Tibial artery (tissue), 4 donors: ENCODE data around the gene JAKMIP2.
"Not testable (repeated sequence)": the region's sequence is repeated elsewhere in the genome, so short reads cannot be mapped to it uniquely, and the experiment has no call there.

Experiments used
- DNase-seq, 2 donors: peaks; one replicate each; pipeline ENCODE4 v3.0.0-alpha.2; 2019
- H3K27ac ChIP-seq, 2 donors: fragments of 200-600 bp; sonication (generic) in 1 of 2; 1 replicate in 1 of 2; 2 replicates in 1 of 2; pipeline ENCODE4 v1.5.1; 2018 to 2019; ENCODE audit warnings: mild to moderate bottlenecking in 1 of 2
- H3K27me3 ChIP-seq, 2 donors: fragments of 200-600 bp; sonication (generic) in 1 of 2; one replicate each; pipeline versions ENCODE4 v1.5.1 to v1.6.0; 2016 to 2019
- H3K36me3 ChIP-seq, 3 donors: fragments of 200-600 bp; sonication (generic) in 2 of 3; one replicate each; pipeline ENCODE4 v1.5.1; 2016 to 2019; ENCODE audit warnings: mild to moderate bottlenecking in 2 of 3
- H3K4me1 ChIP-seq, 4 donors: fragments of 200-600 bp; sonication (generic) in 2 of 4; 1 replicate in 3 of 4; 2 replicates in 1 of 4; pipeline ENCODE4 v1.5.1; 2016 to 2019
- H3K4me3 ChIP-seq, 2 donors: fragments of 200-600 bp; sonication (generic) in 1 of 2; 1 replicate in 1 of 2; 2 replicates in 1 of 2; pipeline ENCODE4 v1.5.1; 2018 to 2019; ENCODE audit warnings: mild to moderate bottlenecking in 2 of 2
- H3K9me3 ChIP-seq, 3 donors: fragments of 200-600 bp; sonication (generic) in 1 of 3; one replicate each; pipeline ENCODE4 v1.5.1; 2016 to 2019
- intact Hi-C: fragments of 100-400 bp; cut with DNase I; formaldehyde crosslinking; loops from one replicate; pipeline ENCODE4 v1.15.0; 2023; ENCODE audit warnings: low total_unique reads
- TF ChIP-seq, protein P1 (sequence below), 2 experiments: fragments of 200-600 bp in 1 of 2; fragments of 450-650 bp in 1 of 2; IDR thresholded peaks; one replicate each; pipeline ENCODE4 v1.5.1; 2017 to 2019; ENCODE audit warnings: antibody characterized with exemption in 2 of 2, mild to moderate bottlenecking in 1 of 2, moderate library complexity in 1 of 2

The JAKMIP2 gene

DNA sequence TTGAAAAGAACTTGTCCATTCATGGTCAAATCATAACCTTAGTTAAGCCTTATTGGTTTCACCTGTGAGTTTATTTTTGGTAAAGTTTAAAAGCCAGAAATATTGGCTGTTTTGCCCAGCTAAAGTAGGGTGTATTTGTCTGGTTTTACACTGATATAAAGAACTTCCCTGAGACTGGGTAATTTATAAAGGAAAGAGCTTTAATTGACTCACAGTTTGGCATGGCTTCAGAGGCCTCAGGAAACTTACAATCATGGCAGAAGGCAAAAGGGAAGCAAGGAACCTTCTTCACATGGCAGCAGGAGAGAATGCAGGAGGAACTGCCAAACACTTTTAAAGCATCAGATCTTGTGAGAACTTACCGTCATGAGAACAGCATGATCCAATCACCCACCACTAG, 55.3 kb downstream of the JAKMIP2 start:
- H3K27ac ChIP-seq: no peak overlapping the region
- no peak for DNase-seq
- H3K4me1 ChIP-seq: no peaks in the 10 kb centered on the region
- no peaks in the 10 kb centered on the region for H3K27me3 ChIP-seq
- intact Hi-C loops: no loop called here
- no peak overlapping the region for H3K4me3 ChIP-seq
- no peaks in the 10 kb centered on the region for H3K9me3 ChIP-seq
- no peaks in the 10 kb centered on the region for H3K36me3 ChIP-seq
- TF ChIP-seq, protein P1, sequence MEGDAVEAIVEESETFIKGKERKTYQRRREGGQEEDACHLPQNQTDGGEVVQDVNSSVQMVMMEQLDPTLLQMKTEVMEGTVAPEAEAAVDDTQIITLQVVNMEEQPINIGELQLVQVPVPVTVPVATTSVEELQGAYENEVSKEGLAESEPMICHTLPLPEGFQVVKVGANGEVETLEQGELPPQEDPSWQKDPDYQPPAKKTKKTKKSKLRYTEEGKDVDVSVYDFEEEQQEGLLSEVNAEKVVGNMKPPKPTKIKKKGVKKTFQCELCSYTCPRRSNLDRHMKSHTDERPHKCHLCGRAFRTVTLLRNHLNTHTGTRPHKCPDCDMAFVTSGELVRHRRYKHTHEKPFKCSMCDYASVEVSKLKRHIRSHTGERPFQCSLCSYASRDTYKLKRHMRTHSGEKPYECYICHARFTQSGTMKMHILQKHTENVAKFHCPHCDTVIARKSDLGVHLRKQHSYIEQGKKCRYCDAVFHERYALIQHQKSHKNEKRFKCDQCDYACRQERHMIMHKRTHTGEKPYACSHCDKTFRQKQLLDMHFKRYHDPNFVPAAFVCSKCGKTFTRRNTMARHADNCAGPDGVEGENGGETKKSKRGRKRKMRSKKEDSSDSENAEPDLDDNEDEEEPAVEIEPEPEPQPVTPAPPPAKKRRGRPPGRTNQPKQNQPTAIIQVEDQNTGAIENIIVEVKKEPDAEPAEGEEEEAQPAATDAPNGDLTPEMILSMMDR (IDR thresholded peaks at IDR 0.05): no peak

DNA sequence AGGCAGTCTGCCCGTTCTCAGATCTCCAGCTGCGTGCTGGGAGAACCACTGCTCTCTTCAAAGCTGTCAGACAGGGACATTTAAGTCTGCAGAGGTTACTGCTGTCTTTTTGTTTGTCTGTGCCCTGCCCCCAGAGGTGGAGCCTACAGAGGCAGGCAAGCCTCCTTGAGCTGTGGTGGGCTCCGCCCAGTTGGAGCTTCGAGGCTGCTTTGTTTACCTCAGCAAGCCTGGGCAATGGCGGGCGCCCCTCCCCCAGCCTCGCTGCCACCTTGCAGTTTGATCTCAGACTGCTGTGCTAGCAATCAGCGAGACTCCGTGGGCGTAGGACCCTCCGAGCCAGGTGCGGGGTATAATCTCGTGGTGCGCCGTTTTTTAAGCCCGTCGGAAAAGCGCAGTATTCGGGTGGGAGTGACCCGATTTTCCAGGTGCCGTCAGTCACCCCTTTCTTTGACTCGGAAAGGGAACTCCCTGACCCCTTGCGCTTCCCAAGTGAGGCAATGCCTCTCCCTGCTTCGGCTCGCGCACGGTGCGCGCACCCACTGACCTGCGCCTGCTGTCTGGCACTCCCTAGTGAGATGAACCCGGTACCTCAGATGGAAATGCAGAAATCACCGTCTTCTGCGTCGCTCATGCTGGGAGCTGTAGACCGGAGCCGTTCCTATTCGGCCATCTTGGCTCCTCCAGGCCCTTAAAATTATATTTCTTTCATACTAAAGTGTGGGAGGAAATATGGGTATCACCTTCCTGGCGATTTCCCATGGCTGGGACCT, 61.2 kb downstream of the JAKMIP2 start:
- H3K36me3 ChIP-seq, H3K4me3 ChIP-seq, H3K9me3 ChIP-seq, H3K27me3 ChIP-seq, H3K4me1 ChIP-seq, intact Hi-C loops, DNase-seq, H3K27ac ChIP-seq: not testable (repeated sequence)

DNA sequence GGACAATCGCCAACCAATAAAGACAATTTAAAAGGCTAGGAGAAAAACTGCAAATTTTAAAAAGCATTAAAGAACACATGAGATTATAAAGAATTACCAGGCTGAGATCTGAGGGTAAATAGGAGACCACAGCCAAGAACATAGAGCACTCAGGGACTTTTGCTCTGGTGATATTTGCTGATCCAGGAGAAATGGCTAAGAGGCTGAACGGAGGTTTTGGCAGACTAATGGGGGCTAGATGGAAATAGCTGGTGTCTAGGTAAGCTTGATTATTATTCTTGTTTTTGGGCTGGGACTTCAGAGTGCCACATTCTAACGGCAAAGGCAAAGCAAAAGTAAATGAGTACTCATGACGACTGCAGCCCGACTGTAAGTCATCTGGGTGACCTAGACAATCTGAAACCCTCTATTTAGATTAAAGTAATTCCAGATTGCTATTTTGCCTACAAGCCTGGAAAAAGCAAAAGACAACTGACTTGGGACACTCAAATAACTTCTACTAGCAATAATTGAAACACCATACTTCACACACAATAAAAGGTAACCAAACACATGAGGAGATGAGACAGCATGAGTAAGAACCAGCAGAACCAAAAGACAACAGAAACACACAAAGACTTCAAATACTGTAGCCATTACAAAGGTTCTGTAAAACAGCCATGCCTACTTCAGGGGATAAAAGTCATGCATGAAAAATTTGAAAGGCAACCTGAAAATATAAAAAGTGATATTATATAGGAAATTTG, 68.8 kb downstream of the JAKMIP2 start:
- Histone ChIP-seq H3K27ac (no peak overlapping the region), H3K27me3 (no peaks in the 10 kb centered on the region), H3K9me3 (no peaks in the 10 kb centered on the region), H3K4me3 (no peak overlapping the region), H3K4me1 (no peaks in the 10 kb centered on the region), H3K36me3 (no peaks in the 10 kb centered on the region)
- DNase-seq: no peak
- TF ChIP-seq, protein P1 (IDR thresholded peaks at IDR 0.05): no peak
- intact Hi-C loops: no loop called here

DNA sequence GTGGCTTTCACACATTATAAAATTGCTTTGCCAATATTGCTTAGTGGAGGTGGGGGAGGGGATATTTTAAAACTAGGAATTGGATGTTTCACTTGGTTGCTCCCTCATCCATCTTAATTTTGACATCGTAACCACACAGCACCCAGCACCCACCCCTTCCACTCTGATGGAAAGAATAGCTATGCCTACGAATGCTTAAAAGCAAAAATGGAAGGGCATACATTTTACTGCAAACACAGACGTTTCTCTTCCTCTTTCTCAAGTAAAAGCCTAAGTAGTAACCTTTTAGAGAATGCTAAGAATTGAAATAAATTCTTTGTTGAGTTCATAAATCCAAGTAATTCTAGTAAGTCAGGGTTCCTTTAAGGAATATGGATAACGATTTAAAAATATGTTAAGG, 69.9 kb downstream of the JAKMIP2 start:
- no peak overlapping the region for H3K4me3 ChIP-seq
- TF ChIP-seq, protein P1 (IDR thresholded peaks at IDR 0.05): no peak

DNA sequence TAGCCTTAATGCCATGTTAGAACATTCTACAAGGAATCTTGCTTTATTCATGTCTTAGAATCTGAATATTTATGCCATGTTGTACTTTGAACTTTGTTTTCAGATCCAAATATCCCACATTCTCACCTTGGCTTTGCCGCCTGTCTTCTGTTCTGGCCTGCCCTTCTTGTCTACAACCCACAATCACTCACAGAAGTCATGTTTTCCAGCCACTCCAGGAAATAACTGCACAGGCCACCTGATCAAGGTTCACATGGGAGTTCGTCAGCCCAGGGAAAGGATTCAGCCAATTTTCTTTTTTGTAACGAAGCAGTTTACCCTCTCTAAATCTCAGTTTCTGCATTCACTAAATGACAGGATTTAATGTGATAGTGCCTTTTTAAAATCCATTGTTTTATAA, 70.5 kb downstream of the JAKMIP2 start:
- intact Hi-C loops: no loop called here
- Histone ChIP-seq H3K27me3 (no peaks in the 10 kb centered on the region), H3K36me3 (no peaks in the 10 kb centered on the region), H3K4me1 (no peaks in the 10 kb centered on the region), H3K27ac (no peak overlapping the region), H3K4me3 (no peak overlapping the region), H3K9me3 (no peaks in the 10 kb centered on the region)
- no peak for DNase-seq
- TF ChIP-seq, protein P1 (IDR thresholded peaks at IDR 0.05): no peak

More for the DNA sequence above, 69.9 kb downstream of the JAKMIP2 start:
- no peaks in the 10 kb centered on the region for H3K36me3 ChIP-seq
- no peaks in the 10 kb centered on the region for H3K9me3 ChIP-seq
- no peaks in the 10 kb centered on the region for H3K4me1 ChIP-seq
- no peak for DNase-seq
- intact Hi-C loops: no loop called here
- no peaks in the 10 kb centered on the region for H3K27me3 ChIP-seq
- no peak overlapping the region for H3K27ac ChIP-seq

DNA sequence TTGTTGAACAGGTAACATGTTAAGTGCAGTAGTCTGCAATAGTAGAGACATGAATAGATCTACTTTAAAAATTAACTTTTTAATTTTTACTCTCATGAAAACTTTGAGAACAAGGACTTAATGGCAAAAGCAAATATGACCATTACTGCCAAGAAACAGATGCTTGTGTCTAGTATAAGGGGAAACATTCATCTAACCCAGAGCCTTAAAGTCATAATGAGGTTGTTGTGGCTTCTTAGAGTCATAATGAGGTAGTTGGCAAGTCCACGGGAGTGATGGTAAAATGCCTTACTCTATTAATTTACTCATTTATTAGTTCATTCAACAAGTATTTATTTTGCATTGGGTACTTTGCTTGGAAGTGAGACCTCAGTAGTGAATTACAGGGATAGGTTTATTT, 71.5 kb downstream of the JAKMIP2 start:
- intact Hi-C loops: no loop called here
- TF ChIP-seq, protein P1 (IDR thresholded peaks at IDR 0.05): no peak
- no peak for DNase-seq

More for the DNA sequence above, 71.5 kb downstream of the JAKMIP2 start:
- Histone ChIP-seq H3K36me3 (no peaks in the 10 kb centered on the region), H3K27me3 (no peaks in the 10 kb centered on the region), H3K4me3 (no peak overlapping the region), H3K9me3 (no peaks in the 10 kb centered on the region), H3K4me1 (no peaks in the 10 kb centered on the region), H3K27ac (no peak overlapping the region)
